Adrenal gland (tissue), 12 donors: ENCODE results near the gene TSPAN9. TPM values are rescaled to one million over a fixed set of nuclear protein-coding genes. Genes with fewer than 3 reads are reported as not detected.

ENCODE experiments used
- DNase-seq, 7 donors: peaks; one replicate each; pipeline ENCODE4 v3.0.0-alpha.2; 2019 to 2020
- H3K27ac ChIP-seq, 5 donors: fragments of 200-600 bp; sonication (generic) in 4 of 5; 1 replicate in 3 of 5; 2 replicates in 2 of 5; pipeline versions ENCODE4 v1.5.1 to v1.8.0; 2016 to 2020; ENCODE audit warnings: mild to moderate bottlenecking in 1 of 5
- H3K27me3 ChIP-seq: fragments of 200-600 bp; 2 replicates; pipeline ENCODE4 v1.8.0; 2021
- H3K36me3 ChIP-seq, 2 donors: fragments of 200-600 bp; replicated peaks in 1 of 2; 1 replicate in 1 of 2; 2 replicates in 1 of 2; pipeline versions ENCODE4 v1.5.1 to v1.8.0; 2018 to 2022
- H3K4me1 ChIP-seq, 2 donors: fragments of 200-600 bp; replicated peaks in 1 of 2; 1 replicate in 1 of 2; 2 replicates in 1 of 2; pipeline versions ENCODE4 v1.5.1 to v1.8.0; 2018 to 2021
- H3K4me3 ChIP-seq, 4 donors: fragments of 200-600 bp; sonication (generic) in 3 of 4; one replicate each; pipeline ENCODE4 v1.5.1; 2016 to 2018
- H3K9me3 ChIP-seq, 3 donors: fragments of 200-600 bp; sonication (generic) in 1 of 3; replicated peaks in 1 of 3; 1 replicate in 2 of 3; 2 replicates in 1 of 3; pipeline versions ENCODE4 v1.5.1 to v1.8.0; 2016 to 2021
- CTCF ChIP-seq, 6 experiments: fragments of 450-650 bp in 4 of 6; fragments of 200-600 bp in 2 of 6; sonication (generic) in 1 of 6; IDR thresholded peaks; 1 replicate in 5 of 6; 2 replicates in 1 of 6; pipeline versions ENCODE4 v1.5.1 to v1.8.0; 2016 to 2021; ENCODE audit warnings: antibody characterized with exemption in 6 of 6, mild to moderate bottlenecking in 2 of 6, moderate library complexity in 1 of 6
- POLR2A ChIP-seq, 2 donors: fragments of 450-650 bp; IDR thresholded peaks; one replicate each; pipeline ENCODE4 v1.6.1; 2017; ENCODE audit warnings: antibody characterized with exemption in 2 of 2, mild to moderate bottlenecking in 2 of 2, moderate library complexity in 1 of 2
- WGBS, 4 donors: extraction: QIAGEN DNeasy Blood & Tissue Kit in 2 of 4; methylation state at CpG; one replicate each; pipeline versions ENCODE4 v1.1.5 to v1.1.7; 2013 to 2017; 5-methylcytosine and 5-hydroxymethylcytosine counted together
- intact Hi-C, 2 donors: fragments of 100-400 bp; cut with DNase I; formaldehyde crosslinking; loops; one replicate each; pipeline versions ENCODE4 v1.14.1 to v1.15.0; 2022 to 2023
- polyA plus RNA-seq, 3 donors: library from polyadenylated mRNA; stranded (reverse); fragments of 200-250 nt in 2 of 3; fragments of 350-450 nt in 1 of 3; fragmentation: Illumina TruSeq in 1 of 3; extraction: RNeasy Lipid Tissue Mini Kit (QIAGEN cat#74804) in 1 of 3; gene quantifications; one replicate each; pipeline ENCODE4 v1.2.3, GENCODE V29; 2013 to 2014
- total RNA-seq, 9 donors: library from RNA; depleted of rRNA in 4 of 9; stranded (reverse); fragments of >200 nt in 4 of 9; fragments of 120-200 nt in 1 of 9; fragmentation: NEBNext Ultra II Directional in 1 of 9; extraction: Animal tissue kit (Norgen Biotek cat#: 25700) in 1 of 9; gene quantifications; one replicate each; pipeline versions ENCODE4 v1.1.0 to v1.2.4, GENCODE V29; 2013 to 2023
- donor health status: healthy with polysubstance abuse.
- donor health status: Bipolar disorder and iron deficiency.
- donor health status: DM: yes; HTN: yes; CAD: no.
- donor health status: DM: no; HTN: no; CAD: no.
- donor health status: DM: no; HTN: no; CAD: no.
- donor health status: DM: yes; HTN: yes; CAD: no.

The TSPAN9 gene
- total and polyA plus RNA-seq, 12 donors, result 12.4 to 31.4 (median 22.4) TPM

DNA sequence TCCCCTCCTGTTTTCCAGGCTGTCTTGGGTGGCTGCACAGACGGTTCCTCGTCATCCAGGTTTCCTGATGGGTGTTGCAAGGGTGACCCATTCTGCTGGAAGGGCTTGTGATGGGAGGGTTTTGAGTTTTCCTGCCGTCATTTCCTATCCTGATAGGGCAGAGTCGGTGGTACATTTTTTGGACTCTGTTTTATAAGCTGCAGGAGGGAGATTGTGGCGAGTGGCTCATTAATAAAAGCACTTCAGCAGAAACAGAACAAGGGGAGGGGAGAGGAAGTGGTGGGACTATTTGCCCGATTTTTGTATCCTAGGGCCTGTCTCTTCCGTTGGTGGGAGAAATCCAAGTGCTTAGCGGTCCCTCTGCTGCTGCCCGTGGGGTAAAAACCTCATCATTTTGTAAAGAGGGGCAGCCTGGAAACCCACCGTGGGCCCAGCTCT lies 40.0 kb downstream of the TSPAN9 start:
- 56 to 60% (median 58%) methylated on average over 9 to 10 of the region's 10 CpGs for WGBS, 4 donors
- H3K4me3 ChIP-seq, result no peak overlapping the region
- peak overlapping the region in 2 of 5 donors; percentile 57 to 85 for H3K27ac ChIP-seq
- no peaks in the 10 kb centered on the region for H3K27me3 ChIP-seq
- H3K36me3 ChIP-seq, result no peaks in the 10 kb centered on the region
- H3K9me3 ChIP-seq, result no peaks in the 10 kb centered on the region
- TF ChIP-seq POLR2A (IDR thresholded peaks at IDR 0.05) (no peak), CTCF (IDR thresholded peaks at IDR 0.05) (no peak)
- peaks cover 0 to 23% of the 10 kb centered on the region in 2 donors for H3K4me1 ChIP-seq
- peak in 2 of 7 donors; percentile 35 to 46 for DNase-seq
- intact Hi-C loops, result loop anchor here in 1 of 2 donors (5.0 kb wide), 1 partner anchor 35 kb away; no protein-coding TSS in a partner anchor

DNA sequence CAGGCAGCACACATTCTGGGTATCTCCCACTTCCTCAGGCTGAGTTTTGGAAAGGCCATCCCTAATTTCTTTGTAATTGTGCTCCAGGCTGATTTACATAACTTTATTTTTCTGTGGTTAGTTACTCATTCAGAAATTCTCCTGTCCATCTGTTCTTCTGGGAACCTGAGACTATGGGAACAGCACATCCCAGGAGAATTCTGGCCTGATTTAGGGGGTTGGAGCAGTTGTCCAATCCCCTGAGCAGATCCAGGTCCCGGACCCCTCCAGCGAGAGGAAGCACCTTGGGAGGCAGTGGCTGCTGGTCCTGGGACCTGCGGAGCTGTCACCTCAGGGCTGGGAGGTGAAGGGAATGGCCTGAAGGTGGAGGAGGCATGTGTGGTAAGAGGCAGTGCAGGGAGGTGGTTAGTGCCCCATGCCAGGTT lies 40.4 kb downstream of the TSPAN9 start:
- TF ChIP-seq CTCF (IDR thresholded peaks at IDR 0.05) (no peak), POLR2A (IDR thresholded peaks at IDR 0.05) (no peak)
- 73 to 80% (median 79%) methylated on average over 3 of the region's 3 CpGs for WGBS, 4 donors

DNA sequence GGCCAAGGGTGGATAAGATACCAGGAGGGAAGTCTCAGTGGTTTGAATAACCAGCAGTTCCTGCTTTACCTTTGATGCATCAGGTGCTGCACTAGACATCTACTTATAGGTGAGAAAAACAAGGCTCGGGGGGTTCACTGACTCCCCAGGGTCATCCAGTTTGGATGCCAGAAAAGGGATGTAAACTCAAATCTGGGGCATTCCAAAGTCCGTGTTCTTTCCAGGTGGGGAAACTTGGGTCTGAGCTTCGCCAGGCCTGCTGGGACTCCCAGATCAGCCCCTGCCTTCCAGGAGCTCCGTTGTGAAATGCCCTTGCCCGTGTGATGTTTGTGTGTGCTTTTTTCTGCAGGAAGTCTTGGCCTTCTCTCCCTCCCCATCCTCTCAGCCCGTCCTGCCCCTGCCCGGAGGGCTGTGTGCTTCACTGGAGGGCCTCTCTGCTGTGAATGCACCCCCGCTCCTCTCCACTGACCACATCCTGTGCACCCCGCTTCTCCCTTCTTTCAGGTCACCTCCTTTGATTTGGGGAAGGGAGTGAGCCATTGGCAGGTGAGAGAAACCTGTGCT lies 42.1 kb downstream of the TSPAN9 start:
- intact Hi-C loops, result loop anchor here in 1 of 2 donors (5.0 kb wide), 1 partner anchor 37 kb away; no protein-coding TSS in a partner anchor
- Histone ChIP-seq H3K9me3 (no peaks in the 10 kb centered on the region), H3K27ac (peak overlapping the region in 4 of 5 donors; percentile 6 to 88 (median 72)), H3K4me3 (no peak overlapping the region), H3K27me3 (no peaks in the 10 kb centered on the region), H3K36me3 (no peaks in the 10 kb centered on the region), H3K4me1 (peaks cover 11 to 39% of the 10 kb centered on the region in 2 donors)
- DNase-seq, result no peak
- WGBS, 4 donors, result 54 to 93% (median 65%) methylated on average over 4 to 9 of the region's 9 CpGs
- TF ChIP-seq CTCF (IDR thresholded peaks at IDR 0.05) (no peak), POLR2A (IDR thresholded peaks at IDR 0.05) (no peak)

More for the DNA sequence above, 40.4 kb downstream of the TSPAN9 start:
- Histone ChIP-seq H3K36me3 (no peaks in the 10 kb centered on the region), H3K27ac (peak overlapping the region in 2 of 5 donors; percentile 57 to 85), H3K9me3 (no peaks in the 10 kb centered on the region), H3K27me3 (no peaks in the 10 kb centered on the region), H3K4me3 (no peak overlapping the region), H3K4me1 (peaks cover 3 to 26% of the 10 kb centered on the region in 2 donors)
- no peak for DNase-seq
- intact Hi-C loops, result loop anchor here in 1 of 2 donors (5.0 kb wide), 1 partner anchor 35 kb away; no protein-coding TSS in a partner anchor

- no peaks in the 10 kb centered on the region for H3K36me3 ChIP-seq
- H3K27ac ChIP-seq, result peak overlapping the region in 4 of 5 donors; percentile 54 to 88 (median 72)
- no peaks in the 10 kb centered on the region for H3K27me3 ChIP-seq
- intact Hi-C loops, result loop anchor here in 1 of 2 donors (5.0 kb wide), 1 partner anchor 38 kb away; no protein-coding TSS in a partner anchor
- no peaks in the 10 kb centered on the region for H3K9me3 ChIP-seq
- TF ChIP-seq POLR2A (IDR thresholded peaks at IDR 0.05) (no peak), CTCF (IDR thresholded peaks at IDR 0.05) (no peak)
- WGBS, 4 donors, result 22 to 63% (median 25%) methylated on average over 15 to 17 of the region's 17 CpGs
- no peak overlapping the region for H3K4me3 ChIP-seq
- peaks cover 11 to 39% of the 10 kb centered on the region in 2 donors for H3K4me1 ChIP-seq
- peak in 5 of 7 donors; percentile 60 to 90 (median 70) for DNase-seq
Measured at GRCh38 chr12:3119756-3120601, 42.8 kb downstream of the TSPAN9 start.
